HepG2 (cell line): ENCODE measurements around the gene AFDN. TPM values are rescaled to one million over a fixed set of nuclear protein-coding genes. Genes with fewer than 3 reads are reported as not detected.

ENCODE experiments used
- ELK4 ChIP-seq: sonication (generic); formaldehyde crosslinking; IDR thresholded peaks from 2 replicates; pipeline ENCODE4 v1.9.0; 2021; ENCODE audit warnings: missing genetic modification reagents, borderline replicate concordance
- HMGXB4 ChIP-seq, 2 experiments: sonication (generic) in 1 of 2; formaldehyde crosslinking in 1 of 2; IDR thresholded peaks; 2 replicates each; pipeline versions ENCODE4 v1.4.0 to v1.6.1; 2018 to 2020; ENCODE audit warnings: missing genetic modification reagents in 2 of 2, borderline replicate concordance in 1 of 2, low read depth in 1 of 2, mild to moderate bottlenecking in 1 of 2, missing biosample characterization in 1 of 2
- HNRNPL ChIP-seq: fragments of 200-400 bp; formaldehyde crosslinking; IDR thresholded peaks from 2 replicates; pipeline ENCODE4 v1.6.1; 2017; ENCODE audit warnings: mild to moderate bottlenecking, low read depth, low read length
- ISL2 ChIP-seq: sonication (generic); formaldehyde crosslinking; IDR thresholded peaks from 2 replicates; pipeline ENCODE4 v1.5.0; 2020; ENCODE audit warnings: missing genetic modification reagents
- MEIS2 ChIP-seq: sonication (generic); formaldehyde crosslinking; IDR thresholded peaks from 2 replicates; pipeline ENCODE4 v1.9.0; 2021; ENCODE audit warnings: mild to moderate bottlenecking, missing genetic modification reagents
- NONO ChIP-seq, 2 experiments: fragments of 450-650 bp in 1 of 2; sonication (generic) in 1 of 2; formaldehyde crosslinking in 1 of 2; IDR thresholded peaks in 1 of 2; conservative IDR thresholded peaks in 1 of 2; 2 replicates each; pipeline versions ENCODE4 v1.6.1 to v1.8.0; 2017 to 2022; ENCODE audit warnings: mild to moderate bottlenecking in 1 of 2, missing genetic modification reagents in 1 of 2, moderate library complexity in 1 of 2
- PCBP1 ChIP-seq: fragments of 200-400 bp; formaldehyde crosslinking; IDR thresholded peaks from 2 replicates; pipeline ENCODE4 v1.6.1; 2017; ENCODE audit warnings: mild to moderate bottlenecking, low read depth, low read length, borderline replicate concordance
- TBP ChIP-seq: sonication (generic); formaldehyde crosslinking; IDR thresholded peaks from 2 replicates; pipeline ENCODE4 v1.5.0; 2020; ENCODE audit warnings: missing genetic modification reagents
- ZEB1 ChIP-seq: IDR thresholded peaks from 2 replicates; pipeline ENCODE4 v1.6.1; 2012; ENCODE audit warnings: mild to moderate bottlenecking, low read depth, inconsistent platforms; ENCODE audit not compliant: insufficient replicate concordance
- ZNF749 ChIP-seq: sonication (generic); formaldehyde crosslinking; IDR thresholded peaks from 2 replicates; pipeline ENCODE4 v1.8.0; 2022; ENCODE audit warnings: mild to moderate bottlenecking, missing genetic modification reagents, moderate library complexity, borderline replicate concordance
- ZNF75D ChIP-seq: sonication (generic); formaldehyde crosslinking; IDR thresholded peaks from 2 replicates; pipeline ENCODE4 v1.8.1; 2023; ENCODE audit warnings: missing genetic modification reagents, mild to moderate bottlenecking, borderline replicate concordance
- ZNF772 ChIP-seq: sonication (generic); formaldehyde crosslinking; IDR thresholded peaks from 2 replicates; pipeline ENCODE4 v1.5.0; 2020; ENCODE audit warnings: mild to moderate bottlenecking, missing genetic modification reagents
- polyA plus RNA-seq, 8 experiments: library from polyadenylated mRNA; depleted of rRNA in 3 of 8; stranded (reverse) in 7 of 8; unstranded in 1 of 8; fragments of >200 nt; fragmentation: Illumina TruSeq in 4 of 8; extraction: Trizol in 4 of 8; gene quantifications; 2 replicates each; pipeline versions ENCODE4 v1.2.1 to v1.2.3, GENCODE V29; 2011 to 2016; ENCODE audit warnings: low read depth in 4 of 8, missing spikeins in 1 of 8, mixed read lengths in 1 of 8; ENCODE audit not compliant: insufficient read depth in 1 of 8
- total RNA-seq, 5 experiments: library from RNA; depleted of rRNA; stranded (reverse); fragments of >200 nt; fragmentation: Illumina TruSeq; extraction: Trizol; gene quantifications; 2 replicates each; pipeline ENCODE4 v1.2.3, GENCODE V29; 2016; ENCODE audit warnings: low read depth in 1 of 5

The AFDN gene
- total and polyA plus RNA-seq, 2 of the 13 experiments (the other 11 are each of a cell fraction or from before 2014, with no cell fraction given) = 136 to 151 TPM

- no peak for TF ChIP-seq ELK4 (CRISPR knock-in tag)
- no peak for TF ChIP-seq ZNF749
- no peak for TF ChIP-seq NONO (IDR thresholded peaks at IDR 0.05)
- TF ChIP-seq NONO (CRISPR knock-in tag; conservative IDR thresholded peaks at IDR 0.05) = no peak
- 0 out of 2 replicates have a peak, but pooled peaks have one; percentile 4 for TF ChIP-seq MEIS2 (CRISPR knock-in tag)
- no peak for TF ChIP-seq HNRNPL
- TF ChIP-seq ISL2 (CRISPR knock-in tag) = no peak
- no peak for TF ChIP-seq TBP
- TF ChIP-seq ZNF772 (CRISPR knock-in tag) = peak; percentile 5; the same call in 1 of the 2 replicates
- 0 out of 4 replicates have a peak, but pooled peaks of 1 of the 2 experiments have one; percentile 3 for TF ChIP-seq HMGXB4 (CRISPR knock-in tag; IDR thresholded peaks at IDR 0.05; ENCODE audit: borderline replicate concordance in 1 of 2, low read depth in 1 of 2)
- no peak for TF ChIP-seq ZEB1
- TF ChIP-seq PCBP1 = no peak
- no peak for TF ChIP-seq ZNF75D
- TF ChIP-seq, all 625 proteins: peak for 21
These were observed at the start of gene AFDN (continued) for GRCh38 chr6:167826896-167827582.
